ENCODE results near the gene PPP2R5E.
"Not testable (repeated sequence)": the region's sequence is repeated elsewhere in the genome, so short reads cannot be mapped to it uniquely, and the experiment has no call there.

The PPP2R5E gene

GRCh38 chr14:63543000-63543825 is at the start of gene PPP2R5E:
Gene PPP2R5E (minus strand): TSS chr14:63543377. CDS start chr14:63539685, 3,692 bp downstream.
- intact Hi-C loops (cut with DNase I) = loop anchor here (5.0 to 10.0 kb wide), 3 partner anchors 102 to 184 kb away; partner anchors contain the start of genes SGPP1 and WDR89

DNA sequence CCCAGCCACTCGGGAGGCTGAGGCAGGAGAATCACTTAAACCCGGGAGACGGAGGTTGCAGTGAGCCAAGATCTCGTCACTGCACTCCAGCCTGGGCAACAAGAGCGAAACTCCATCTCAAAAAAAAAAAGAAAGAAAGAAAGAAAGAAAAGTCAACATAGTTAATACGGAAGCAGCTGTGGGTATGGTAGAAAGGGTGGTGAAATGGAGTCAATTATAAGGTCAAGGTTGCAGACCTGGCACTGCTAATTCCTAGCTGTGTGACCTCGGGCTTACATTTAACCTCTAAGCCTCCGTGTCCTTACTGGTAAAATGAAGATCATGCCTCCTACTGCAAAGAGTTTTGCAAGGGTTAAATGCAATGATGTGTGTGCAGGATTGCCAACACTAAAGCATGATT is 39.9 kb upstream of the PPP2R5E start:
- intact Hi-C loops (cut with DNase I); DNase-seq: not testable (repeated sequence)

More at GRCh38 chr14:63543000-63543825, at the start of gene PPP2R5E:
- peak; percentile 97 to 100 (median 99) for DNase-seq

DNA sequence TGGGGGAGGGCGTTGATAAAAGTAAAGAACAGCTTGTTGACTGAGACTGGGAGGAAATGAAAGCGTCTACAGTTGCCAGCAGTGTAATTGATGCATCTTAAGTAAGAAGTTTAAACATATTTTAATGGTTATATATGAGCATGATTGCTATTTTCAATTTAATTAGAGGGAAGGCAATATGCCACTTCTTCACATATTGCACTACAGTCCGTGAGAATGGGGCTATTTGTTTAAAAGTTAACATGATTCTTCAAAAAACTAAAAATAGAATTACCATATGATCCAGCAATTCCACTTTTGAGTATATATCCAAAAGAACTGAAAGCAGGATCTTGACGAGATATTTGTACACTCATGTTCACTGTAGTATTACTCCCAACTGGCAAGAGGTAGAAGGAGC is 38.3 kb upstream of the PPP2R5E start:
- intact Hi-C loops (cut with DNase I) = no loop called here
- DNase-seq = no peak

GRCh38 chr14:63578300-63578699 is 35.1 kb upstream of the PPP2R5E start:
- no peak for DNase-seq
- intact Hi-C loops (cut with DNase I) = no loop called here

- intact Hi-C loops (cut with DNase I) = no loop called here
Observed at GRCh38 chr14:63573581-63573980, 30.4 kb upstream of the PPP2R5E start.

GRCh38 chr14:63565448-63565847 is 22.3 kb upstream of the PPP2R5E start:
- DNase-seq = no peak

More at GRCh38 chr14:63573581-63573980, 30.4 kb upstream of the PPP2R5E start:
- DNase-seq = no peak

GRCh38 chr14:63564318-63564717 is 21.1 kb upstream of the PPP2R5E start:
- intact Hi-C loops (cut with DNase I) = no loop called here
- no peak for DNase-seq

More at GRCh38 chr14:63565448-63565847, 22.3 kb upstream of the PPP2R5E start:
- intact Hi-C loops (cut with DNase I) = no loop called here

DNA sequence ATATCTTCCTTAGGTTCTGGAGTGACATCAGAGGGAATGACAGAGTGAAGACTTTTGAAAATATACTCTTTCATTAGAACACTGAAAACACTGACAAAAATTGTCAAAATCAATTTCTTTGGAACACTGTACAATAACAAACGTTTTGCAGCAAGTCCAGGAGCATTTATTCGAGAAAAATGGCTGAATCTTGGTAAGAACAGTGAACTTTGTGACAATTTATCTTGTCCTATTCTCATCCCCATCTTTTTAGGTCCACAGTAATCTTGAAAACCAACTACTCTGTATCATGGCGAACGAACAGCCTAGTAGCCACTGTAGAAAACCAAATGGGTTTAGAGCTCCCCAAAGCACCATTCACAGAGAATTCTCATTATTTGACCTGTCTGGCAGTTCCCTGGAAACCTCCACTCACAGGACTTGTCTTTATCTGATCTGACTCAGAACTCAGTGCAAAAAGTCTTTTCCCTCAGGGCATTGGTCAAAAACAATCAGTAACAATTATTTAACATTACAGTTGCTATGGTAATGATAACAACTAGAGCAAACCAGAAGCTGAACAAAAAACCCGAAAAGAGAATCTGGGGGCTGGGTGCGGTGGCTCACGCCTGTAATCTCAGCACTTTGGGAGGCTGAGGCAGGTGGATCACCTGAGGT is 20.3 kb upstream of the PPP2R5E start:
- DNase-seq = no peak
- intact Hi-C loops (cut with DNase I) = no loop called here

DNA sequence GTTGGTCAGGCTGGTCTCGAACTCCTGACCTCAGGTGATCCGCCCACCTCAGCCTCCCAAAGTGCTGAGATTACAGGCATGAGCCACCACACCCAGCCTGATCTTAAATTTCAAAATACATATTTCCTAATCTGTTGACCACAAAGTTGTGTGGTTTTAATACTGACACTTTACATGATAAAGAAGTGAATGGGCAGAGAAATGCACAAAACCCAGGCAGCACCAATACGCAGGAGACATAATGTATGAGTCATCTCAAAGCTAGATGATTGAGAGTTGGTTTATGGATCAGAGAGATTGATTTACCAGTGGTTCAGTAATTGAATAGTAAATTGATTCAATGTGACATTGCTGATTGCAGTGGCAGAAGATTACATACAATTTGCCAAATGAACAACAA is 19.2 kb upstream of the PPP2R5E start:
- no peak for DNase-seq
- intact Hi-C loops (cut with DNase I) = no loop called here

DNA sequence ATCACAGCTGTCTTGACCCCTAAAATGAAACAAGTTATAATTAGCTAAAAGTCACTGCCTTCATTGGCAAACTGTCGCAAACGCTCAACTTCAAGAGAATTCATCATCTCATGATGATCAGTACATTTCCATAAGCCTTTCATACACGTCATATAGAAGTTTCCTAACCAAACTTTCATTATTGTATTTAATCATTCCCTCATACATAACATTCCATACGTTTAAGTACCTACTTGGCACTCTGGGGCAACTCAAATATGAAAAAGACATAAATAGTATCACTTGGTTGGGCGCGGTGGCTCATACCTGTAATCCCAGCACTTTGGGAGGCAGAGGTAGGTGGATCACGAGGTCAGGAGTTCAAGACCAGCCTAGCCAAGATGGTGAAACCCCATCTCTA is 12.4 kb upstream of the PPP2R5E start:
- DNase-seq = no peak
- intact Hi-C loops (cut with DNase I) = no loop called here

DNA sequence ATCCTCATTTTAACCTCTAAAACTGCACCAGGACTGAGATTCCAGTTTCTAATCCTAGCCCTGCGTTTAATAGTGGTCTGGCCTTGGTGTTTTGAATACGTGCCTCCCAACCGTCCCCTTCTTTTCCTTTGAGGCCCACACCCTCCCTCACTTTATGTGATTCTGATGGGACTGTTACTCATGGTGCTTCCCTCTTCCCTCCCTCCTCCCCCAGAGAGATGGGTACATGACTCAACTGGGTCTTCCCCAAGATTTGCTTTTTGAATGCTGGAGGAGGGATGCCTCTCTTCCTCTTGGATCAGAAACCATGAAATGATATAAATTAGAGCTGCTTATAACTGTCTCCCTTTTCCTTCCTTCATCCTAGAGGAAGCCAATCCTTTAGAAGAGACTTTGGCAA is 8.2 kb upstream of the PPP2R5E start:
- peak in 11 of 42 donors; percentile 2 to 47 (median 9) for DNase-seq
- intact Hi-C loops (cut with DNase I) = no loop called here

- intact Hi-C loops (cut with DNase I) = loop anchor here (10.0 kb wide), 1 partner anchor 97 kb away; the partner anchor contains the start of gene WDR89
- DNase-seq = peak in 1 of 42 donors; percentile 20
Observed at GRCh38 chr14:63547798-63548335, 4.7 kb upstream of the PPP2R5E start.

DNA sequence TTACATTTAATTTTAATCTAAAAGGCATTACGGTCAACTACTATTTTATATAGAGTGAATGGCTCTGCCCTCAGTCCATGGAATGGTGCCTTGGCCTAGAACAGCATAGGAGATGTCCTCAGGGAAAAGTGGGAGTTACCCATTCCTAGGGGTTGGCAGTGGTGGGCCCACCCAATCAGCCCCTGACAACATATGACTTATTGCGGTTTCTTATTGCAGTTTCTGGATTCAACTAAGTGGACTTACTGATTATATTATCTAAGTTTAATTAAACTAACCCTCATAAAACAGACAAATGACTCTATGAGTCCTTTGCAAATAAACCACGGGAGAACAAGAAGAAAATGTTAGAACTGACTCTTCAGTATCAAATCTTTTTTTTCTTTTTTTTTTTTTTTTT is 2.3 kb upstream of the PPP2R5E start:
- no peak for DNase-seq
- intact Hi-C loops (cut with DNase I) = loop anchor here (10.0 kb wide), 1 partner anchor 99 kb away; the partner anchor contains the start of gene WDR89

DNA sequence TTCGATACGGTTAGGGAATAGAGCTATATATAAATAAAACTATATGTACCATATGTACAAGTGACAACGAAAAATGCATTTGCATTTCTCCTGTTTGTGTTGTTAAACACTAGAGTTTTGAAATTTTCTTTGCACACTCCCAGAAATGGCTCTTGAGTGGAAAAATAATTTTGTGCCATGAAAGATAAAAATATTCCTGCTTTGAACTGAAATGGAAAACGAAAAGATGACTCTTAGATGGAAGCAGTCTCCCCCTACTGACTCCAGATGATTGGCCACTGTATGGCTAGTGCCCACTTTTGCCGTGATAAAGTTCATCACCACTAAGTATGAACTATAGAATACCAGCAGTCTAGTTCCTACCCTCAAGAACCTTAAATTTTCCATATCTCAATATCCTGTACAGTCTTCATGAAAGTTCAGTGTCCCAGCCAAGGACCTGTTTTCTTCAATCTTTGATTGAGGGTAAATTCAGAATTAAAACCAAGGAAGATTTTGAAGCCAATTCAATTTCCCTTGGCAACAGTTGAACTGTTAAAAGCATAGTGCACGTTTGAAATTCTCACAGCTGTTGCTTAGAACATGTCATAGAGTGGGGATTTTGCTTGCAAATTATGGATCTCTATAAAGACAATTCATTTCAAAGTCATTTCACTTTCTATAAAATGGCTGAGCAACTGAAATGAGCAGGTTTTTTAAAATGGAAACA is 1.6 kb upstream of the PPP2R5E start:
- DNase-seq = peak in 7 of 42 donors; percentile 8 to 46 (median 13)
- intact Hi-C loops (cut with DNase I) = loop anchor here (5.0 to 10.0 kb wide), 3 partner anchors 100 to 183 kb away; partner anchors contain the start of genes SGPP1 and WDR89

GRCh38 chr14:63543826-63544406 is 739 bp upstream of the PPP2R5E start:
- DNase-seq = peak in 2 of 42 donors; percentile 8 to 16
- intact Hi-C loops (cut with DNase I) = loop anchor here (5.0 to 10.0 kb wide), 3 partner anchors 101 to 183 kb away; partner anchors contain the start of genes SGPP1 and WDR89

- DNase-seq = peak in 29 of 42 donors; percentile 4 to 58 (median 16)
- intact Hi-C loops (cut with DNase I) = loop anchor here (5.0 to 10.0 kb wide), 3 partner anchors 102 to 185 kb away; partner anchors contain the start of genes SGPP1 and WDR89
Observed at GRCh38 chr14:63542231-63542999, 762 bp downstream of the PPP2R5E start.

DNA sequence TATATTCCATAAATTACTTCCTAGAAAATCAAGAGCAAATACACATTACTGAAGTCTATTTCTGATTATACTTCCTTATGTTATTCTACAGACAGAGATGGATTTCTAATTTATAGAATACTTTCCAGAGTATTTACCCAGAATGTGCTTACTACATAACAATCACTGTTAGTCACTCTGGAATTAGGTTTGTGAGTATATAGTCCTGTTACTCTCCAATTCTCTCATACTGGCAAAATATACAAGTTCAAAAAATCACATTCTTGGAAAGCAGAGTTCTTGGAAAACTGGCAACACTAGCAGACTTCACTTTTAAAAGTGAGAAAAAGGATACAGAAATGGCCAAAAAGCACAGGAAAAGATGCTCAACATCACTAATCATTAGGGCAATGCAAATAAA is 7.3 kb downstream of the PPP2R5E start:
- intact Hi-C loops (cut with DNase I) = no loop called here
- no peak for DNase-seq

GRCh38 chr14:63533474-63533873 is 9.7 kb downstream of the PPP2R5E start:
- no peak for DNase-seq
- intact Hi-C loops (cut with DNase I) = no loop called here
